ENCODE measurements around the gene SREBF1. TPM values are rescaled to one million over a fixed set of nuclear protein-coding genes. Genes with fewer than 3 reads are reported as not detected.

Gene SREBF1
- total RNA-seq, 1 donor from 2014 or later: 83.0 TPM

GRCh38 chr17:17827826-17828621, 8.8 kb downstream of the SREBF1 start:
- TF ChIP-seq, protein P1, sequence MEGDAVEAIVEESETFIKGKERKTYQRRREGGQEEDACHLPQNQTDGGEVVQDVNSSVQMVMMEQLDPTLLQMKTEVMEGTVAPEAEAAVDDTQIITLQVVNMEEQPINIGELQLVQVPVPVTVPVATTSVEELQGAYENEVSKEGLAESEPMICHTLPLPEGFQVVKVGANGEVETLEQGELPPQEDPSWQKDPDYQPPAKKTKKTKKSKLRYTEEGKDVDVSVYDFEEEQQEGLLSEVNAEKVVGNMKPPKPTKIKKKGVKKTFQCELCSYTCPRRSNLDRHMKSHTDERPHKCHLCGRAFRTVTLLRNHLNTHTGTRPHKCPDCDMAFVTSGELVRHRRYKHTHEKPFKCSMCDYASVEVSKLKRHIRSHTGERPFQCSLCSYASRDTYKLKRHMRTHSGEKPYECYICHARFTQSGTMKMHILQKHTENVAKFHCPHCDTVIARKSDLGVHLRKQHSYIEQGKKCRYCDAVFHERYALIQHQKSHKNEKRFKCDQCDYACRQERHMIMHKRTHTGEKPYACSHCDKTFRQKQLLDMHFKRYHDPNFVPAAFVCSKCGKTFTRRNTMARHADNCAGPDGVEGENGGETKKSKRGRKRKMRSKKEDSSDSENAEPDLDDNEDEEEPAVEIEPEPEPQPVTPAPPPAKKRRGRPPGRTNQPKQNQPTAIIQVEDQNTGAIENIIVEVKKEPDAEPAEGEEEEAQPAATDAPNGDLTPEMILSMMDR (IDR thresholded peaks at IDR 0.05; ENCODE audit: insufficient read depth, low read length, poor library complexity, severe bottlenecking): no peak
- no peaks in the 10 kb centered on the region for H3K36me3 ChIP-seq (ENCODE audit: control insufficient read depth, insufficient read depth, low read length)
- no peaks in the 10 kb centered on the region for H3K27me3 ChIP-seq (ENCODE audit: control insufficient read depth, insufficient read depth, low read length)
- H3K4me3 ChIP-seq (ENCODE audit: low read depth, low read length): no peak overlapping the region
- no peak for DNase-seq (ENCODE audit: low read depth)

DNA sequence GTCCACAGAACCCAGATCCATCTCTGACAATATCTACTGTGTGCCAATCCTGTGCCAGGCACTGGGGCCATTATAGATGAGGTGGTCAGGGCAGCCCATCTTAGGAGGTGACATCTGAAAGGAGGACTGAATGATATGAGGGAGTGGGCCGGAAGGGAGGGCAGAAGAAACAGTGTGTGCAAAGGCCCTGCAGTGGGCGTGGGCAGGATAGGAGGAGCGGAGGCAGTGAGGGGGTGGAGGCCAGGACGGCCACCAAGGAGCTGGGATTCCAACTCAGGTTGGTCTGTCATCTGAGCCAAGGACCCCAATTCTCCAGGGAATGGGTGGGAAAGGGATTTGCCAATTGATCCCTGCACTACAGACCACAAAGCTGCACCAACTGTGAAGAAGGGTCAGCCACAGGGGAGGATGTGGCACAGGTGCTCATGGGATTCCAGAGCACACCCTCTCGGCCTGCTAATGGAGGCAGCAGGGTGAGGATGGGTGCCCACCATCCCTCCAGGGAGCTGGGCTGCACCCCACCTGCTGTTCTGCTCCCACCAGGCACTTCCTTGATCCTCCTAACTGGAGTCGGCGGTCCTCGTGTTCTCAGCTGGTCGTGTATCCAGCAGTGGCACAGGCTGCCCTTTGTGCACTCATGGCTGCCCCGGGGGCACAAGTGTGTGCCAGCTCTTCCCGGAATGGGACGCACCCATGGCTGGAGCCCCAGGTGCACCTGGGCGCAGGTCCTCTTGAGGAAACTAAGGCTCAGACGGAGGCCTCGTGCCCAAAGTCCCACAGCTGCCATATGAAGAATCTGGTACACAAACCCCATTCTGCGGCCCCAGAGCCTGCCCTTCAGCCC, 9.6 kb downstream of the SREBF1 start:
- DNase-seq (ENCODE audit: low read depth): no peak
- TF ChIP-seq, protein P1 (IDR thresholded peaks at IDR 0.05; ENCODE audit: insufficient read depth, low read length, poor library complexity, severe bottlenecking): no peak
- Histone ChIP-seq H3K36me3 (ENCODE audit: control insufficient read depth, insufficient read depth, low read length) (no peaks in the 10 kb centered on the region), H3K27me3 (ENCODE audit: control insufficient read depth, insufficient read depth, low read length) (no peaks in the 10 kb centered on the region), H3K4me3 (ENCODE audit: low read depth, low read length) (no peak overlapping the region)

- Histone ChIP-seq H3K36me3 (ENCODE audit: control insufficient read depth, insufficient read depth, low read length) (no peaks in the 10 kb centered on the region), H3K27me3 (ENCODE audit: control insufficient read depth, insufficient read depth, low read length) (no peaks in the 10 kb centered on the region), H3K4me3 (ENCODE audit: low read depth, low read length) (no peak overlapping the region)
- DNase-seq (ENCODE audit: low read depth): no peak
- TF ChIP-seq, protein P1 (IDR thresholded peaks at IDR 0.05; ENCODE audit: insufficient read depth, low read length, poor library complexity, severe bottlenecking): no peak
Measured at GRCh38 chr17:17826342-17826713, 10.5 kb downstream of the SREBF1 start.

- Histone ChIP-seq H3K27me3 (ENCODE audit: control insufficient read depth, insufficient read depth, low read length) (no peaks in the 10 kb centered on the region), H3K4me3 (ENCODE audit: low read depth, low read length) (no peak overlapping the region), H3K36me3 (ENCODE audit: control insufficient read depth, insufficient read depth, low read length) (peaks cover 3% of the 10 kb centered on the region)
- no peak for DNase-seq (ENCODE audit: low read depth)
- TF ChIP-seq, protein P1 (IDR thresholded peaks at IDR 0.05; ENCODE audit: insufficient read depth, low read length, poor library complexity, severe bottlenecking): no peak
Measured at GRCh38 chr17:17824783-17825614, 11.8 kb downstream of the SREBF1 start.

DNA sequence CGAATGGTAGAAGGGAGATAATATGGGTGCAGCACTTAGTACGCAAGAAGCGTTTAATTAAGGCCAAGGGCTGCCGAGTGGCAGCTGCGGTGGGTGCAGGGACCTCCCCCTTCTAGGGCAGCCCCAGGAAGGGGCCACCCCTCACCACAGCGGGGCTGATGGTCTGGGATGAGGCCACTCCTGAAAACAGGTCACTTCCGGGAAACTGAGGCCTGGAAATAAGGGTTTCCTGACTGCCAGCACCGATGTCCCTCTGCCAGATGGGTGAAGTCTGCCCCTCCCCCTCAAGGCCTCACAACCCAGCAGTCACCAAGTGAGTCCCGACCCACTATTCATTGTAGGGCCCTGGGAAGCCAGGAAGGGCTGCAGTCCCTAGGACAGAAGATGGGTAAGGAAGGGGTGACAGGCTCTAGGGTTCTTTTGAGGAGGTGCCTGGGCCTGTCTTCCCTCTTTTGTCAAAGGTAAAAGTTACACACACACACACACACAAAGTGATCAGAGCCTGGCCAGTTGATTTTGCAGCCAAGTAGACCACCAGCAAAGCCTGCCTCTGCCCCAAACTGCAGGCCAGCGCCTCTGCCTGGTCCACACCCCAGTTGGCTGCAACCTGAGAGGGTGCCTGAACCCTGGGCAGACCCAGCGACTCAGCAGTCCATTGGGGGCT, 12.5 kb downstream of the SREBF1 start:
- DNase-seq (ENCODE audit: low read depth): no peak
- TF ChIP-seq, protein P1 (IDR thresholded peaks at IDR 0.05; ENCODE audit: insufficient read depth, low read length, poor library complexity, severe bottlenecking): no peak

More for the DNA sequence above, 12.5 kb downstream of the SREBF1 start:
- H3K27me3 ChIP-seq (ENCODE audit: control insufficient read depth, insufficient read depth, low read length): no peaks in the 10 kb centered on the region
- peaks cover 3% of the 10 kb centered on the region for H3K36me3 ChIP-seq (ENCODE audit: control insufficient read depth, insufficient read depth, low read length)
- no peak overlapping the region for H3K4me3 ChIP-seq (ENCODE audit: low read depth, low read length)
